Calu3 (cell line): ENCODE data around the gene RAD51B. TPM values are rescaled to one million over a fixed set of nuclear protein-coding genes. Genes with fewer than 3 reads are reported as not detected.

Experiments used
- BruUV-seq: library from RNA; stranded (reverse); fragments of 400-500 nt; replicated peaks from 2 replicates; lab custom pipeline; 2021; lab: Mats Ljungman, UMichigan
- CTCF ChIA-PET: fragments of 300-600 bp; sonication (Branson Sonifier 250); formaldehyde crosslinking; loops from one replicate; lab custom pipeline; 2022; ENCODE audit warnings: antibody characterized with exemption; lab: Charles Lee
- DNase-seq: peaks from one replicate; pipeline ENCODE4 v3.0.0; 2022
- H3K27ac Mint-ChIP-seq: one replicate; pipeline ENCODE4 v1.8.0; 2022; ENCODE audit warnings: mixed read lengths; ENCODE audit not compliant: unreplicated experiment
- H3K27me3 Mint-ChIP-seq: one replicate; pipeline ENCODE4 v1.8.0; 2022; ENCODE audit warnings: mixed read lengths; ENCODE audit not compliant: unreplicated experiment
- H3K36me3 Mint-ChIP-seq: one replicate; pipeline ENCODE4 v1.8.0; 2022; ENCODE audit warnings: mild to moderate bottlenecking, moderate library complexity, mixed read lengths; ENCODE audit not compliant: insufficient read depth, unreplicated experiment
- H3K4me1 Mint-ChIP-seq: one replicate; pipeline ENCODE4 v1.8.0; 2022; ENCODE audit warnings: mild to moderate bottlenecking, low read depth, mixed read lengths; ENCODE audit not compliant: unreplicated experiment
- H3K4me3 Mint-ChIP-seq: one replicate; pipeline ENCODE4 v1.8.0; 2022; ENCODE audit warnings: mild to moderate bottlenecking, low read depth, moderate library complexity, mixed read lengths; ENCODE audit not compliant: unreplicated experiment
- H3K9me3 Mint-ChIP-seq: one replicate; pipeline ENCODE4 v1.8.0; 2022; ENCODE audit warnings: low read depth, mixed read lengths; ENCODE audit not compliant: unreplicated experiment
- CTCF ChIP-seq: fragments of 200-600 bp; IDR thresholded peaks from one replicate; pipeline ENCODE4 v1.8.0; 2022; ENCODE audit warnings: antibody characterized with exemption; ENCODE audit not compliant: unreplicated experiment
- intact Hi-C: fragments of 100-400 bp; cut with micrococcal nuclease; formaldehyde crosslinking; loops from one replicate; pipeline ENCODE4 v1.10.0; 2022; ENCODE audit not compliant: unreplicated experiment
- total RNA-seq: library from RNA; stranded (reverse); gene quantifications from 2 replicates; pipeline ENCODE4 v1.2.3, GENCODE V29; 2022

The RAD51B gene
- total RNA-seq, 1 experiment from 2014 or later, result 24.7 TPM

GRCh38 chr14:68238976-68239375 is 419.4 kb downstream of the RAD51B start:
- CTCF ChIA-PET, result interaction anchor here (1.2 kb wide), 1 partner anchor 11 kb away, joined by 3 read pairs; no protein-coding TSS in a partner anchor

GRCh38 chr14:68239988-68240771 is 420.6 kb downstream of the RAD51B start:
- H3K36me3 Mint-ChIP-seq, result no peaks in the 10 kb centered on the region
- H3K4me3 Mint-ChIP-seq, result no peak overlapping the region
- TF ChIP-seq CTCF, result no peak
- intact Hi-C loops, result no loop called here
- H3K4me1 Mint-ChIP-seq, result peaks cover 22% of the 10 kb centered on the region
- no TSS peak for BruUV-seq
- CTCF ChIA-PET, result interaction anchor here (0.7 to 0.9 kb wide), 2 partner anchors 8 to 69 kb away, joined by 3 read pairs; no protein-coding TSS in a partner anchor
- no peak overlapping the region for H3K27ac Mint-ChIP-seq
- H3K27me3 Mint-ChIP-seq, result no peaks in the 10 kb centered on the region
- DNase-seq, result no peak
- H3K9me3 Mint-ChIP-seq, result no peaks in the 10 kb centered on the region

More at GRCh38 chr14:68238976-68239375, 419.4 kb downstream of the RAD51B start:
- Mint-ChIP-seq H3K4me3 (no peak overlapping the region), H3K36me3 (no peaks in the 10 kb centered on the region), H3K4me1 (peaks cover 22% of the 10 kb centered on the region), H3K27ac (no peak overlapping the region), H3K9me3 (no peaks in the 10 kb centered on the region), H3K27me3 (no peaks in the 10 kb centered on the region)
- no peak for TF ChIP-seq CTCF
- no TSS peak for BruUV-seq
- DNase-seq, result no peak
- intact Hi-C loops, result no loop called here

- intact Hi-C loops, result no loop called here
- CTCF ChIA-PET, result interaction anchor here (1.3 kb wide), 1 partner anchor 9 kb away, joined by 3 read pairs; no protein-coding TSS in a partner anchor
Measured at GRCh38 chr14:68241862-68242487, 422.4 kb downstream of the RAD51B start.

More at GRCh38 chr14:68241862-68242487, 422.4 kb downstream of the RAD51B start:
- Mint-ChIP-seq H3K36me3 (no peaks in the 10 kb centered on the region), H3K9me3 (no peaks in the 10 kb centered on the region), H3K27me3 (no peaks in the 10 kb centered on the region), H3K4me3 (no peak overlapping the region), H3K27ac (peak overlapping the region; percentile 22), H3K4me1 (peaks cover 40% of the 10 kb centered on the region)
- BruUV-seq, result no TSS peak
- DNase-seq, result no peak
- TF ChIP-seq CTCF, result no peak
